Stimulated activated CD4-positive, alpha-beta T cell treated with anti-CD3 and anti-CD28 coated beads, Interleukin-4, amount 100 ng/mL, for 1 hour (primary cell): Measurements from ENCODE around the gene KDM1B.
"Not testable (repeated sequence)": the region's sequence is repeated elsewhere in the genome, so short reads cannot be mapped to it uniquely, and the experiment has no call there.

Experiments used
- DNase-seq: peaks from one replicate; pipeline ENCODE4 v3.0.0-alpha.2; 2020

The KDM1B gene

DNA sequence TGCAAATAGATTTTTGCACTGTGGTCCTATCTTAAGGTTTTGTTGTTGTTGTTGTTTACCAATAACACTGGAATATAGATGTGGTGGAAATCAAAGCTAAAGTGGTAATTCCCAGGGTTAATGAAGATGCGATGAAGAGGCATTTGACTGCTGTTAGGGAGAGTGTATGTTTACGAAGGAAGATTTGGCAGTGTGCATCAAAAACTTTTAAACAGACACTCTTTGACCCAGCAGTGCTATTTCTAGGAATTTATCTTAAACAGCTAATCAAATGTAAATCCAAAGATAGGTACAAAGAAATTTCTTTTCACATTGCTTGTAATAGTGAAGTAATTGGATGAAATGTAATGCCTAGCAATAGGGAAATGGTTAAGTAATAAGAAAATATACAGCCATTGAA, 34.0 kb downstream of the KDM1B start:
- DNase-seq: no peak

DNA sequence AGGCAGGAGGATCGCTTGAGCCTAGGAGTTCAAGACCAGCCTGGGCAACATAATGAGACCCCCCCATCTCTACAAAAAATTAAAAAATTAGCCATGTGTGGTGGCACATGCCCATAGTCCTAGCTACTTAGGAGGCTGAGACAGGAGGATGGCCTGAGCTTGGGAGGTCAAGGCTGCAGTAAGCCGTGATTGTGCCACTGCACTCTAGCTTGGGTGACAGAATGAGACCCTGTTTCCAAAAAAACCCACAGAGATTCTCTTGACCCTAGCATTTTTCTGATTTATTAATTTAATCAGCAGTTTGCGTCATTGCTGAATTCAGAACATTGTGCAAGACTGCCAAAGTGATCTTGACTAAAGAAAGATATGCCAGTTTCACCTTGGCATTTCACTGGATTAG, 36.8 kb downstream of the KDM1B start:
- DNase-seq: no peak

GRCh38 chr6:18203786-18204185, 48.6 kb downstream of the KDM1B start:
- no peak for DNase-seq

GRCh38 chr6:18204691-18205090, 49.5 kb downstream of the KDM1B start:
- no peak for DNase-seq

- DNase-seq: no peak
These were observed 51.4 kb downstream of the KDM1B start for GRCh38 chr6:18206591-18206990.

- no peak for DNase-seq
These were observed 52.2 kb downstream of the KDM1B start for GRCh38 chr6:18207438-18207837.

DNA sequence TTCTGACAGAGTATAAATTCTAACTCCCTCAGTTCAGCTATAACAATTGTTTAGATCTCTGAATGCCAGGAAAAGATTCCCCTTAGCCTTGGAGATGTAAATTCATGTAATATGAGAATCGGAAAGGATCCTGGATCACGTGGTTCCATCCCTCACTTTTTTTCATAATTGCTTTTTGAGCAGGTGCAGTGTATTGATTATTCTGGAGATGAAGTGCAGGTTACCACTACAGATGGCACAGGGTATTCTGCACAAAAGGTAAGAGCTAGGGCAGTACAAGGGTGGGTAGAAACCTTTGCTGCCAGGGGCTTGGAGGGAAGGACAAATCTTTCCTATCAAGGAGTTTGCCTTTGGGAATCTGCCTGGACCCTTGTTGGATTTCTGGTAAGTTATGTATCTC, 52.7 kb downstream of the KDM1B start:
- no peak for DNase-seq

GRCh38 chr6:18208778-18209177, 53.6 kb downstream of the KDM1B start:
- not testable (repeated sequence) for DNase-seq

GRCh38 chr6:18209539-18210197, 54.4 kb downstream of the KDM1B start:
- no peak for DNase-seq

DNA sequence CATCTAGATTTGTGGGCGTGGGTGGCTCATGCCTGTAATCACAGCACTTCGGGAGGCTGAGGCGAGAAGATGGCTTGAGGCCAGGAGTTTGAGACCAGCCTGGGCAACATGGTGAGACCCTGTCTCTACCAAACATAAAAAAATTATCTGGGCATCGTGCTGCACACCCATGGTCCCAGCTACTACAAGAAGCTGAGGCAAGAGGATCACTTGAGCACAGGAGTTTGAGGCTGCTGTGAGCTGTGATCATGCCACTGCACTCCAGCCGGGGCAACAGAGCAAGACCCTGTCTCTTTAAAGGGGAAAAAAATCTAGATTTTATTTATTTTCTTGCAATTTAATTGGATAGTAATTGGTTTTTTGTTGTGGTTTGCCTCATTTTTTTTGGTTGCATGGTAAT, 55.5 kb downstream of the KDM1B start:
- DNase-seq: no peak

- DNase-seq: no peak
These were observed 56.1 kb downstream of the KDM1B start for GRCh38 chr6:18211338-18211737.

DNA sequence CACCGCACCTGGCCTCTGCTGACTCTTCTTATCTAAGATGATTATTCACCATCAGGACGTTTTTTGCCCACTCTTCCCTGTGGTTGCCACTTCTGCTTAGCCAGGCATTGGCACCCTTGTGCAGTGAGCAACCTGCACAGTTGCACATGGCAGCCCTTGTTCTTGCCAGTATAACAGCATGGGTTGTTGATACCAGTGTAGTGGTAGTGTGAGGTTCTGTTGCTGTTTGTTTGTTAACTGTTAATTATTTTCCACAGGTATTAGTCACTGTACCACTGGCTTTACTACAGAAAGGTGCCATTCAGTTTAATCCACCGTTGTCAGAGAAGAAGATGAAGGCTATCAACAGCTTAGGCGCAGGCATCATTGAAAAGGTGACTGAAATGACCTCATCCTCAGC, 57.0 kb downstream of the KDM1B start:
- DNase-seq: no peak

GRCh38 chr6:18213439-18213838, 58.2 kb downstream of the KDM1B start:
- no peak for DNase-seq

DNA sequence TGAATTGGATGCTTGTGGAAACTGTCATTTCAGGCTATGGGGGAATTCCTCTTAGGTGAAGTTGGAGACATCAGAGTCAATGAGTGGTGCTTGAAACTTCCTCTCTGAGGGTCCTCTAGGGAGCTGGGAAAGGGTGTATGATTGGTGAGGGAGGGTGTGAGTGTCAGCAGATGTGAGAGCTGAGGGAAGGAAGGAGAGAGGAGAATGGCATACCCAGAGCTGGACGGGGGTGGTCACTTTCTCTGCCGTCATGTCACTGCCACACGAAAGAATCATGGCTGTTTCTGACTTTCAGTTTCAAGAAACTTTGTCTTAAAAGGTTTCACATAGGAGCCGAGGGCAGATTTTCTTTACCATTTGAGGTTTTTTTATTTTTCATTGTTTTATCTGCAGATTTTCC, 58.8 kb downstream of the KDM1B start:
- DNase-seq: no peak

GRCh38 chr6:18215436-18215835, 60.2 kb downstream of the KDM1B start:
- DNase-seq: no peak

GRCh38 chr6:18216411-18216810, 61.2 kb downstream of the KDM1B start:
- DNase-seq: no peak

- DNase-seq: no peak
These were observed 63.0 kb downstream of the KDM1B start for GRCh38 chr6:18218233-18218632.

- DNase-seq: no peak
These were observed 64.4 kb downstream of the KDM1B start for GRCh38 chr6:18219591-18219990.

DNA sequence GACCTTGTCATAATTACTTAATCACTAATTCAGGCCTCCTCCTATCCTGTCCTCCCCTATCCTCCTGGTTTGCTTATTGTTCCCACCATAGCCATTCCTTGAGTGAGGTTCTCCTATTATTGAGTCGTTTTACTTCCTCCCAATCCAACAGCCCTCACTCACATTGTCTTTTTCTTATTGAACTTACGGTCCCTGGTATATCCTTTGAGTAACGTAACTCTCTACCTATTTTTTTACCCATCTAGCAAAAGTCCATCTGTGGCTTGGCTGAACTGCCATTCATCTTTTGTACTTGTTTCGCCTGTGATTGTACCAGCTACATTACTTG, 66.0 kb downstream of the KDM1B start:
- no peak for DNase-seq

GRCh38 chr6:18226451-18227105, 71.4 kb downstream of the KDM1B start:
- DNase-seq: not testable (repeated sequence)

- not testable (repeated sequence) for DNase-seq
These were observed 71.9 kb downstream of the KDM1B start for GRCh38 chr6:18227166-18227565.

DNA sequence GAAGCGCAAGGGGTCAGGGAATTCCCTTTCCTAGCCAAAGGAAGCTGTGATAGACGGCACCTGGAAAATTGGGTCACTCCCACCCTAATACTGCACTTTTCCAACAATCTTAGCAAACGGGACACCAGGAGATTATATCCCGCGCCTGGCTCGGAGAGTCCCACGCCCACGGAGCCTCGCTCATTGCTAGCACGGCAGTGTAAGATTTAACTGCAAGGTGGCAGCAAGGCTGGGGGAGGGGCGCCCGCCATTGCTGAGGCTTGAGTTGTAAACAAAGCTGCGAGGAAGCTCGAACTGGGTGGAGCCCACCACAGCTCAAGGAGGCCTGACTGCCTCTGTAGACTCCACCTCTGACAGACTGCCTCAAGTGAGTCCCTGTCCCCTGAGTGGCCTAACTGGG, 73.4 kb downstream of the KDM1B start:
- DNase-seq: not testable (repeated sequence)

DNA sequence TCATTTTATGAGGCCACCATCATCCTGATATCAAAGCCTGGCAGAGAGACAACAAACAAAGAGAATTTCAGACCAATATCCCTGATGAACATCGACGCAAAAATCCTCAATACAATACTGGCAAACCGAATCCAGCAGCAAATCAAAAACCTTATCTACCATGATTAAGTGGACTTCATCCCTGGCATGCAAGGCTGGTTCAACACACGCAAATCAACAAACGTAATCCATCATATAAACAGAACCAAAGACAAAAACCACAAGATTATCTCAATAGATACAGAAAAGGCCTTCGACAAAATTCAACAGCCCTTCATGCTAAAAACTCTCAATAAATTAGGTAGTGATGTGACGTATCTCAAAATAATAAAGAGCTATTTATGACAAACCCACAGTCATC, 76.6 kb downstream of the KDM1B start:
- not testable (repeated sequence) for DNase-seq

DNA sequence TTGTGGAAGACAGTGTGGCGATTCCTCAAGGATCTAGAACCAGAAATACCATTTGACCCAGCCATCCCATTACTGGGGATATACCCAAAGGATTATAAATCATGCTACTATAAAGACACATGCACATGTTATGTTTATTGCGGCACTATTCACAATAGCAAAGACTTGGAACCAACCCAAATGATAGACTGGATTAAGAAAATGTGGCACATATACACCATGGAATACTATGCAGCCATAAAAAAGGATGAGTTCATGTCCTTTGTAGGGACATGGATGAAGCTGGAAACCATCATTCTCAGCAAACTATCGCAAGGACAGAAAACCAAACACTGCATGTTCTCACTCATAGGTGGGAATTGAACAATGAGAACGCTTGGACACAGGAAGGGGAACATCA, 78.5 kb downstream of the KDM1B start:
- DNase-seq: not testable (repeated sequence)

GRCh38 chr6:18234564-18234963, 79.3 kb downstream of the KDM1B start:
- DNase-seq: no peak
